Liver (tissue), 3 donors: ENCODE data around the gene RGS10.

Experiments
- ATF3 ChIP-seq: IDR thresholded peaks from 2 replicates; pipeline ENCODE4 v1.6.1; 2016; ENCODE audit warnings: antibody characterized with exemption
- CTCF ChIP-seq: fragments of 150-350 bp; IDR thresholded peaks from 2 replicates; pipeline ENCODE4 v1.5.1; 2017; ENCODE audit warnings: improper control_type of control experiment, low read depth, low read length; ENCODE audit not compliant: missing input control
- EGR1 ChIP-seq, 2 donors: IDR thresholded peaks; 2 replicates each; pipeline ENCODE4 v1.6.1; 2016 to 2018; ENCODE audit warnings: antibody characterized with exemption in 2 of 2, low read depth in 2 of 2
- GABPA ChIP-seq, 2 donors: IDR thresholded peaks in 1 of 2; conservative IDR thresholded peaks in 1 of 2; 2 replicates each; pipeline ENCODE4 v1.6.1; 2016; ENCODE audit warnings: antibody characterized with exemption in 2 of 2, mild to moderate bottlenecking in 1 of 2, moderate library complexity in 1 of 2
- HNF4A ChIP-seq, 2 donors: conservative IDR thresholded peaks; 2 replicates each; pipeline ENCODE4 v1.6.1; 2016; ENCODE audit warnings: antibody characterized with exemption in 2 of 2, mild to moderate bottlenecking in 2 of 2
- JUND ChIP-seq, 2 donors: IDR thresholded peaks; 2 replicates each; pipeline ENCODE4 v1.6.1; 2016; ENCODE audit warnings: antibody characterized with exemption in 2 of 2
- MAX ChIP-seq: IDR thresholded peaks from 2 replicates; pipeline ENCODE4 v1.6.1; 2016; ENCODE audit warnings: antibody characterized with exemption
- RAD21 ChIP-seq, 2 donors: IDR thresholded peaks; 2 replicates each; pipeline ENCODE4 v1.6.1; 2016; ENCODE audit warnings: antibody characterized with exemption in 2 of 2, mild to moderate bottlenecking in 2 of 2
- REST ChIP-seq: IDR thresholded peaks from 2 replicates; pipeline ENCODE4 v1.6.1; 2016; ENCODE audit warnings: antibody characterized with exemption, mild to moderate bottlenecking
- RXRA ChIP-seq, 2 donors: IDR thresholded peaks; 2 replicates each; pipeline ENCODE4 v1.6.1; 2017 to 2018; ENCODE audit warnings: antibody characterized with exemption in 2 of 2, mild to moderate bottlenecking in 1 of 2
- SP1 ChIP-seq: IDR thresholded peaks from 2 replicates; pipeline ENCODE4 v1.6.1; 2018; ENCODE audit warnings: antibody characterized with exemption, mild to moderate bottlenecking
- TAF1 ChIP-seq: conservative IDR thresholded peaks from 2 replicates; pipeline ENCODE4 v1.6.1; 2016; ENCODE audit warnings: antibody characterized with exemption, mild to moderate bottlenecking
- YY1 ChIP-seq: IDR thresholded peaks from 2 replicates; pipeline ENCODE4 v1.6.1; 2016; ENCODE audit warnings: antibody characterized with exemption, mild to moderate bottlenecking
- ZBTB33 ChIP-seq: IDR thresholded peaks from 2 replicates; pipeline ENCODE4 v1.6.1; 2016; ENCODE audit warnings: antibody characterized with exemption
- donor health status: healthy.
- donor health status: healthy.

GRCh38 chr10:119462773-119463172, 79.7 kb downstream of the RGS10 start:
- no peak for TF ChIP-seq GABPA (IDR thresholded peaks at IDR 0.05 in 1 of 2, conservative IDR thresholded peaks at IDR 0.05 in 1 of 2)
- TF ChIP-seq CTCF = no peak
- TF ChIP-seq REST = no peak
- no peak for TF ChIP-seq JUND (IDR thresholded peaks at IDR 0.05)
- TF ChIP-seq YY1 = no peak
- TF ChIP-seq MAX = no peak
- TF ChIP-seq ZBTB33 = no peak
- TF ChIP-seq HNF4A (conservative IDR thresholded peaks at IDR 0.05) = no peak
- TF ChIP-seq TAF1 = no peak
- TF ChIP-seq RXRA (IDR thresholded peaks at IDR 0.05) = no peak
- TF ChIP-seq SP1 = no peak
- TF ChIP-seq ATF3 = no peak
- no peak for TF ChIP-seq RAD21 (IDR thresholded peaks at IDR 0.05)
- TF ChIP-seq EGR1 (IDR thresholded peaks at IDR 0.05; ENCODE audit: low read depth in 2 of 2) = no peak
